Measurements from ENCODE around the gene DTX3L.

DTX3L gene

DNA sequence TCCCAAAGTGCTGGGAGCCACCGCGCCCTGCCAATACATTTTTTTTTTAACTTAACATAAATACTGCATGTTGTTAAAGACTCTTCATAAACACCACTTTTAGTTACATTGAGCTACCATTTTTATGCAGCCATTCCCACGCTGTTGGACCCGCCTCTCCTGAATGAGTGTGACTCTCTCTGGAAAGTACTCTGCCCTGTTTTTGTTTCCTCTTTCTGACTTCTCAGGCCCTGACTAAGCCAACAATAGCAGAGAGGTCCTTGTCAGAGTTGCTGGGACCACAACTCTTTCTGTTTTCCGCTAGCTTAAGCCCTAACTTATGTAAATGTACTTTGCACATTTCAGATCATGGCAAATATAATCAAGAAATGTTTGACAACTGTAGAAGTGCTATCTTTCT is 48.6 kb downstream of the DTX3L start:
- Mint-ChIP-seq H3K4me1 (peaks cover 31% of the 10 kb centered on the region), H3K9me3 (no peaks in the 10 kb centered on the region), H3K27ac (peak overlapping the region; percentile 52), H3K36me3 (peaks cover 27% of the 10 kb centered on the region), H3K4me3 (no peak overlapping the region), H3K27me3 (no peaks in the 10 kb centered on the region)

DNA sequence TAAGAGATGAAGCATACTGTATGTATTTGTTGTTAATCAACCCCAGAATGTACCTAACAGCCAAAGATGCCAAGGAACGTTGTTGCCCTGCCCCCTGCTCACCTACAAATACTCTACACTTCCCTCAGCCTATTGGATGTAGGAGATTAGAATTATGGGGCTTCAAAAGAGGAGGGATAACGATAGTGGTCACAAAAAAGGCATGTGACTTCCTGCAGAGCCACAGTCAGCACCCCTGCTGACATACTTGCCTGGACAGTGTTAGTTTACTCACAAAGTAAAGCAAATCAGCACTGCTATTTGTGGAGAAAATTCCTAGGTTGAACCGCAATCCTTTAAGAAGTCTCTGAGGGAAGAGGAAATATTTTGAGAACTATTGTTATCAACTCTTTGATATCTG is 51.2 kb downstream of the DTX3L start:
- no peak overlapping the region for H3K27ac Mint-ChIP-seq
- peaks cover 10% of the 10 kb centered on the region for H3K4me1 Mint-ChIP-seq
- H3K4me3 Mint-ChIP-seq = no peak overlapping the region
- no peaks in the 10 kb centered on the region for H3K9me3 Mint-ChIP-seq
- H3K27me3 Mint-ChIP-seq = no peaks in the 10 kb centered on the region
- H3K36me3 Mint-ChIP-seq = peaks cover 24% of the 10 kb centered on the region

DNA sequence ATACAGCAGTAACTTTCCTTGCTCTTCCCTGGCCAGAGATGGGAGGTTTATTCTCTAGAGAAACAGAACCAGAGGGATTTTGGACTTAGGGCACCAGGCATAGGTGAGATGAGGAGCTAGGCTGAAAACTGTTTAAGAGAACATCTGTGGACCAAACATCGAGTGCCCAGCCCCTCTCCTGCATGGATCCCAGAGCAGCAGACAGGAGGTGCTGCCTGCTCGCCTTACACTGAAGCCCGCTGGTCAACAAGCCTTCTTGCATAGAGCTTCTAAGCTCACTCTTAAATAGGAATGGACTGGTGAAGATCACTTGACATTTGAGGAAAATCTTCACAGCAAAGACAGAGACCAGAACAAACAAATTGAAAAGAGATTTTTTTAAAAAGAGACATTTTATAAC is 54.5 kb downstream of the DTX3L start:
- no peaks in the 10 kb centered on the region for H3K9me3 Mint-ChIP-seq
- H3K27me3 Mint-ChIP-seq = no peaks in the 10 kb centered on the region
- H3K4me1 Mint-ChIP-seq = peaks cover 4% of the 10 kb centered on the region
- peaks cover 23% of the 10 kb centered on the region for H3K36me3 Mint-ChIP-seq
- no peak overlapping the region for H3K27ac Mint-ChIP-seq
- no peak overlapping the region for H3K4me3 Mint-ChIP-seq

DNA sequence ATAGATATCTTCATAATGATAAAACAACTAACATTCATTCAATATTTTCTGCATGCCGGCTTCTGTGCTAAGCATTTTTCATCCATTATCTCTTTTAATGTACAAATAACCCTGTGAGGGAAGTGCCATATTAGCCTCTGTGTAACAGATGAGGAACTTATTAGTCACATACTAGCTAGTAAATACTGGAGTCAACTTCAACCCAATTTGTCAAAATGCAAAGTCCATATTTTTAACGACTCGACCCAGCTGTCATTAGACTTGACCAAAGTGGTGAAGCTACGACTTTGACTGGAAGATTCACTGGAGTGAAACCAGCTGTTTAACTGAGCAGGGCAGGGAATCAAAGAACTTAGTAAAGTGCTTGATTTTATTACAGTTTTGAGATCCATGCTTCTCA is 54.9 kb downstream of the DTX3L start:
- Mint-ChIP-seq H3K9me3 (no peaks in the 10 kb centered on the region), H3K4me1 (peaks cover 4% of the 10 kb centered on the region), H3K36me3 (peaks cover 24% of the 10 kb centered on the region), H3K4me3 (no peak overlapping the region), H3K27me3 (no peaks in the 10 kb centered on the region), H3K27ac (no peak overlapping the region)

DNA sequence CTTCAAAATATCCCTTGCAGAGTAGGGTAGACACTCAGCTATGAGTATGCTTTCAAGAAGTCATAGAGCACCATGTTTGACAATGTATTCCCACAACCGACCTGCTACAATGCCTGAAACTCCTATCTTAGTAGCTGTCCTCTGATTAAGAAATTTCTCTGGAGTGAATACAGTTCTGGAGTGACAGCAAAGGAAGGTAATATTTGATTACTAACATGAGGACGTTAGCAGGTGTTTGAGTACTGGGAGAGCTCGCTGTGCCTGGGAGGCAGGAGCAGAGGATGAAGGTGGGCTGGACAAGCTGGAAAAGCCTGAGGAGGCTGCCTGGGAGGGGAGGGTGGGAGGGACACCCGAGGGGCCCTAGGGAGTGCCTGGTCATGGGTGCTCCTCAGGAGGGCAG is 56.3 kb downstream of the DTX3L start:
- peaks cover 4% of the 10 kb centered on the region for H3K4me1 Mint-ChIP-seq
- H3K27me3 Mint-ChIP-seq = no peaks in the 10 kb centered on the region
- no peaks in the 10 kb centered on the region for H3K9me3 Mint-ChIP-seq
- no peak overlapping the region for H3K4me3 Mint-ChIP-seq
- peak overlapping the region; percentile 12 for H3K27ac Mint-ChIP-seq
- H3K36me3 Mint-ChIP-seq = peaks cover 24% of the 10 kb centered on the region

DNA sequence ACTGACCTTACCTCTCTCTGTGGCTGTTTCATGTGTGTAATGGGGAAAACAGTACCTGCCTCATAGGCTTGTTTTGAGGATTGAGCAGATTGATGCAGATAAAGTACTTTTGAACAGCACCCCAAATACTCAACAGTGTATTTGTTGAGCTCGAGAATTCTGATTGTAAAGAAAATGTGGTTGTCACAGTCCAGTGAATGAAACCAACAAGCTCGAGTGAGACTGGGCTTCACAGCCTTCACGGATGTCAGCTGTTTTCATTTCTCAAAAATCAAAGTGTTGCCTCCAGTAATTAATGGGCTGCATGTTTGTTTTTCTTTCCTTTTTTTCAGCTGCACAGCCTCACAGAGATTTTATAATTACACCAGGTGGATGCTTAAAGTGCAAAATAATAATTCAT is 57.0 kb downstream of the DTX3L start:
- Mint-ChIP-seq H3K36me3 (peaks cover 20% of the 10 kb centered on the region), H3K4me1 (peaks cover 4% of the 10 kb centered on the region), H3K27ac (no peak overlapping the region), H3K4me3 (no peak overlapping the region), H3K9me3 (no peaks in the 10 kb centered on the region), H3K27me3 (no peaks in the 10 kb centered on the region)

DNA sequence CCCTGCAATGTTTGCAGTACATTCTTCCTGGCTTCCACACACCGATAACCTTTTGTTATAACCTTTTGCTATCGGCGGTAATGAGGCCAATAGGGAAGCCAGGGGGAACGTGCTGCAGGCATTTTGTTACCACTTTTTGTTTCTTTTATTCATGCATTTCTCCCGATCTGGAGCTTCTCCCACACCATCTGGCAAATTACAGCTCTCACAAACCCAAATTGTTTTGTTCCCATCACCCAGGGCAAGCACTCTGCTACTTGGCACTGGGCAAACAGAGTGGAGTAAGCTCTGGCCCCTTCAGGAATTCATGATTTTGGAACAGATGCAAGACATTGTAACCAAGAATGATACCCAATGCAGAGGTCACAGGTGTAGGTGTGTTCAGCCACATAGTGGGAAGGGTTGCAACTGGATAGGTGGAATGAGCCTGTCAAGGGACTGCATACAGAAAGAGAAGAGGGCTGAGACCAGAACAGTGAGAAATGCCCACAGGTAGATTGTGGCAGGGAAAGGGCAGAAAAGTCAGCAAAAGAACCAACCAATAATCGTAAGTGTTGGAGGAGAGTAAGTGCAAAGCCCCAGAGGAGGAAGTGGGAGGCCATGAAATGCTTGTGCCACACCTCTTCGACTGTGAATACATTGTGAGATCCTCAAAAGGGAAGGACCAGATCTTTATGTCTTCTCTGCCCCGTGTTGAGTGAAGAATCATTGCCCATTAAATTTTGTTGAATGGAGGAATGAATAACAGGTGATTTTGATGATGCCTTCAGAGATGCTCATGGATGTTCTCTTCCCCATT is 59.1 kb downstream of the DTX3L start:
- no peak overlapping the region for H3K4me3 Mint-ChIP-seq
- peaks cover 21% of the 10 kb centered on the region for H3K36me3 Mint-ChIP-seq
- no peaks in the 10 kb centered on the region for H3K27me3 Mint-ChIP-seq
- H3K9me3 Mint-ChIP-seq = no peaks in the 10 kb centered on the region
- H3K4me1 Mint-ChIP-seq = peaks cover 4% of the 10 kb centered on the region
- peak overlapping the region; percentile 1 for H3K27ac Mint-ChIP-seq
